Vagina (tissue), 2 donors: Measurements from ENCODE around the gene DNMT1.

Experiments
- POLR2A ChIP-seq, 2 donors: fragments of 450-650 bp; IDR thresholded peaks; one replicate each; pipeline ENCODE4 v1.6.1; 2017; ENCODE audit warnings: antibody characterized with exemption in 2 of 2, mild to moderate bottlenecking in 2 of 2, moderate library complexity in 2 of 2
- TF ChIP-seq, protein P1 (sequence below), 3 experiments: fragments of 450-650 bp in 2 of 3; fragments of 200-600 bp in 1 of 3; sonication (generic) in 1 of 3; IDR thresholded peaks; one replicate each; pipeline ENCODE4 v1.5.1; 2017 to 2019; ENCODE audit warnings: antibody characterized with exemption in 3 of 3, mild to moderate bottlenecking in 2 of 3, moderate library complexity in 2 of 3

DNA sequence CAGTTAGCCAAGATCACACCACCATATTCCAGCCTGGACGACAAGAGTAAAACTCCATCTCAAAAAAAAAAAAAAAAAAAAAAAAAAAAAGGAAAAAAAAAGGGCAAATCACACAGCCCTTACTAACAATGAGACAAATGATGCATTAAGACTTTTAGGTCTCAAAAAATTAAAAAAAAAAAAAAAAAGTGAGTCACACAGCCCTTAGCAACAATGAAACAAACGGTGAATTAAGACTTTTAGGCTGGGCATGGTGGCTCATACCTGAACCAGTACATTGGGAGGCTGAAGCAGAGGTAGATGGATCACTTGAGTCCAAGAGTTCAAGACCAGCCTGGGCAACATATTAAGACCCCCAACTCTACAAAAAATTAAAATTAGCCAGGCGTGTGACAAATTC is 42.7 kb downstream of the DNMT1 start:
- TF ChIP-seq POLR2A (IDR thresholded peaks at IDR 0.05) = no peak
- TF ChIP-seq, protein P1, sequence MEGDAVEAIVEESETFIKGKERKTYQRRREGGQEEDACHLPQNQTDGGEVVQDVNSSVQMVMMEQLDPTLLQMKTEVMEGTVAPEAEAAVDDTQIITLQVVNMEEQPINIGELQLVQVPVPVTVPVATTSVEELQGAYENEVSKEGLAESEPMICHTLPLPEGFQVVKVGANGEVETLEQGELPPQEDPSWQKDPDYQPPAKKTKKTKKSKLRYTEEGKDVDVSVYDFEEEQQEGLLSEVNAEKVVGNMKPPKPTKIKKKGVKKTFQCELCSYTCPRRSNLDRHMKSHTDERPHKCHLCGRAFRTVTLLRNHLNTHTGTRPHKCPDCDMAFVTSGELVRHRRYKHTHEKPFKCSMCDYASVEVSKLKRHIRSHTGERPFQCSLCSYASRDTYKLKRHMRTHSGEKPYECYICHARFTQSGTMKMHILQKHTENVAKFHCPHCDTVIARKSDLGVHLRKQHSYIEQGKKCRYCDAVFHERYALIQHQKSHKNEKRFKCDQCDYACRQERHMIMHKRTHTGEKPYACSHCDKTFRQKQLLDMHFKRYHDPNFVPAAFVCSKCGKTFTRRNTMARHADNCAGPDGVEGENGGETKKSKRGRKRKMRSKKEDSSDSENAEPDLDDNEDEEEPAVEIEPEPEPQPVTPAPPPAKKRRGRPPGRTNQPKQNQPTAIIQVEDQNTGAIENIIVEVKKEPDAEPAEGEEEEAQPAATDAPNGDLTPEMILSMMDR (IDR thresholded peaks at IDR 0.05) = no peak
